GM21723 (cell line): ENCODE results near the gene NUP210.
"Not testable (repeated sequence)": the region's sequence is repeated elsewhere in the genome, so short reads cannot be mapped to it uniquely, and the experiment has no call there.

Source experiments
- ATAC-seq: cut with Tn5 transposase; IDR thresholded peaks from one replicate; pipeline ENCODE4 v1.9.1; 2021; ENCODE audit warnings: mild to moderate bottlenecking, moderate library complexity; ENCODE audit not compliant: unreplicated experiment

NUP210 gene

DNA sequence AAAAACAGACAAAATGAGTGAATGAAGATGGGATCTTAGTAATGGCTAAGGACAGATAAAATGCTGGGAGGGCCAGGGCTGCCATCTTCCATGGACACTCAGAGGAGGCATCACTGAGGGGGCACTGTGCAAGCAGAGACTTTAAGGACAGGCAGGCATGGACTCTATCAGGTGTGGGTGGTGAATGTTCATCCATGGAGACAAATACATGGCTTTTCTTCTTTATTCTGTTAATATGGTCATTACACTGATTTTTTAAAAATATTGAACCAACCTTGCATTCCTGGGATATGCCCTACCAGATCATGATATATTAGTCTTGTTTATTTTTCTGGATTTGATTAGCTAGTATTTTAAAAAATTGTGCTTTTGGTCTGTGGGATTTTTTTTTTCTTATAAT, 12.2 kb downstream of the NUP210 start:
- no peak for ATAC-seq

DNA sequence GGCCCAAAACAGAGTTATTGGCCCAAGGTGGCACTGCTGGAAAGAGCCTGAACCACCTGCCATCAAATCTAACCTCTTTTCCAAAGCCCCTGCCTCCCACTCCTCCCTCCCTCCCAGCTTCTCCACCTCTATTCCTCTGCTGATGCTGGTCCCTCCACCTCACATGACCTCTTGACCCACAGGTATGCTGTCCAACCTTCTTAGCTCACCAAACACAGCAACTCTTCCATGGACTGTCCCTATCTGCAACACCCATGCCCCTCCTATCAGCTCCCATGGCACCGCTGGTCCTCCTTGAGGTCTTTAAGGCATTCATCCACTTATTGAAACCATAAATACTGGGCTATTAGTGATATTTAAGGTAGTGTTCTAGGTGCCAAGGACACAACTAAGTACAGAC, 12.6 kb downstream of the NUP210 start:
- ATAC-seq: no peak

DNA sequence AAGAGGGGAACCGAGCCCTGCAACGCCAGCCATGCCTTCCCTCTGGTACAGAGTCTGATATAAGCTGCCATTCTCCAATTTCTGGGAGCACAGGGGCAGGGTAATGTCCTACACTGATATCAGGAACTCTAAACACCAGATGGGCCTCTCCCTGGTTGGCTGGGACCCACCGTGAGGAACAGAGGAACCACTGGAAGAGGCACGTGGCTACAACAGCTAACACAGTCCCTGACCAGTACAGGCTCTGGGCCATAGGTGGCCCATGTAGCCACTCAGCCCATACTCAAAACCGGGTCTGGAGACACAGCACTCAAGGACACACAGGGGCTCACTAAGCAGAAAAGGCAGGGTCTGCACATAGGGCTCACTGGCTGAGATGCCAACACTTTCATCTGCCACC, 13.9 kb downstream of the NUP210 start:
- no peak for ATAC-seq

DNA sequence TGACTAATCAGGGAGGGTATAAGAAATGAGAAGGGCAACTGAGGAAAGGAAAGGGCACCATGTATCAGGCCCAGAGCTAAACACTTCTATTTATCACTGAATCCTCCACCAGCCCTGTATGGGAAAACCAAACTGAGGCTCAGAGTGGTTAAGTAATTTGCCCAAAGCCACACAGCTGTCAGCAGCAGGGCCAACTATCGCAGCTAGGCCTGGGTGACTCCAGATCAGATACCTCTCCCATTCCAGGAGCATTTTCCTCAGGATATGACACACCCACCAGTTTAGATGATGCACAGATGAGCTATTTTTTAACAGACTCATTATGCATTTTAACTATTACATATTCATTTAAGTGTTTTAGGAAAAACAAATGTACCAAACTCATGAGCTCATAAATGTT, 14.5 kb downstream of the NUP210 start:
- no peak for ATAC-seq

DNA sequence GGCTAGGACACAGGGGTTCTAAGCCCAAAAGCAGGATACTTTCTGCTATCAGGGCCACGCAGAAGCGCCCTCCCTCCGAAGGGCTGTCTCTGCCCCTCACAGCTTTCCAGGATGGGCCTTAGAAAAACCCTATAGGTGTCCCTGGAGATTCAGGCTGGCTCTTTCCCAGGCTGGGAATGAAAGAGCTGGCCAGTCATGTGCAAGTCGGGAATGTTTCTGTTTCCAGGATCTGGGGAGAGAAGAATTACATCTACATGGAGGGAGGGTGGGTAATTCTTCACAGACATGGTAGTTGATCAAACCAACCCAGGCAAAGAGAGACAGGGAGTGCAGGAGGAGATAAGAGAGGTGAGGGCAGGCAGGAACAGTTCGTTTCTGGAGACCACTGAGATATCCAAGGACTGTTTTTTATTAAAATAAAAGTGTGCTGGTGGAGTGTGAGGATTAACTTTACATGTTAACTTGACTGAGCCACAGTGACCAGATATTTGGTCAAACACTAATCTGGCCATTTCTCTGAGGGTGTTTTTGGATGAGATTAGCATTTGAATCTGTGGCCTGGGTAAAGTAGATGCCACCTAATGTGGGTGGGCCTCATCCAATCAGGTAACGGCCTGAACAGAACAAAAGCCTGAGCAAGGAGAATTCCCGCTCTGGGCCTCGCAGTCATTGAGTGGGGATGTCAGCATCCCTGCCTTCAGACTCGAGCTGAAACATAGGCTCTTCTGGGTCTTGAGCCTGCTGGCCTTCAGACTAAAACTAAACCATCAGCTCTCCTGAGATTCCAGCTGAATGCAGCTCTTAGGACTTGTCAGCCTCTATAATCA, 15.3 kb downstream of the NUP210 start:
- ATAC-seq: no peak

DNA sequence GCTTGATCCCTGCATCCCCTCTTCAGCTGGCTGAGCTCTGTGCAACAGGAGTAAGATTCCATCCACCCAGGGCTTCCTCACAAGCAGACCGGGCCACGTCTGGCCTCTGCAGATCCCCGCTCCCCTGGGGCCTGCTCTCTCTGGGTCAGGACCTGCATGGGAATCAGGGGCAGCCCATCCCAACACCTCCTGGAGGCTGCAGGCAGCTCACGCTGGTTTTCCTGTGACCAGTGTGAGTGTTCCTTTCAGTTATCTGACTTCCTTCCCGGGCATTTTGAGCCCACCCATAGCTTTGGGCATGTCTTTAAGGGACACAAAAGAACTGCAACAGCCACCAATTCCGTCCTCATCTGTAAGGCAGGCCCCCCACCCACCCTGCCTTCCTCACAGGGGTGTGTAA, 16.3 kb downstream of the NUP210 start:
- no peak for ATAC-seq

DNA sequence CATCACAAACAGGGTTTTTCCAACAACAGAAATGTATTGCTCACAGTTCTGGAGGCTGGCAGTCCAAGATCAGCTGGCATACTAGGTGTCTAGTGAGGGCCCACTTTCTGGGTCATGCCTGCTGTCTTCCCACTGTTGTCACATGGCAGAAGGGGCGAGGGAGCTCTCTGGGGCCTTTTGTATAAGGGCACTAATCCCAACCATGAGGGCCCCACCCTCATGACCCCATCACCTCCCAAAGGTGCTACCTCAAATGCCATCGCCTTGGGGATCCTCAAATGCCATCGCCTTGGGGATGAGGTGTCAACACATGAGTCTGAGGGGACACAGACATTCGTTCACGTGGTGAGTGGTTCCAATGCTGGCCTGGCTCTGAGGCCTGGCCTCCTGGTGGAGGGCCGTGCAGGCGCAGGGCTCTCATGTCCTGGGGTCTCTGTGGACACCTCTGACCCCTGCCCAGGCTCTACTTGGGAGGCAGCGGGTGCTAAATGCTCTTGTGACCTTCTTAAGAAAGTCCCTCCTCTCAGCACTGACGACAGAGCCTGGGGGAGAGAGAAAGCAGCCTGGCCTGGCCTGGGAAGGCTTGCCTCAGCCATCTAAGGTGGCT, 16.8 kb downstream of the NUP210 start:
- no peak for ATAC-seq

DNA sequence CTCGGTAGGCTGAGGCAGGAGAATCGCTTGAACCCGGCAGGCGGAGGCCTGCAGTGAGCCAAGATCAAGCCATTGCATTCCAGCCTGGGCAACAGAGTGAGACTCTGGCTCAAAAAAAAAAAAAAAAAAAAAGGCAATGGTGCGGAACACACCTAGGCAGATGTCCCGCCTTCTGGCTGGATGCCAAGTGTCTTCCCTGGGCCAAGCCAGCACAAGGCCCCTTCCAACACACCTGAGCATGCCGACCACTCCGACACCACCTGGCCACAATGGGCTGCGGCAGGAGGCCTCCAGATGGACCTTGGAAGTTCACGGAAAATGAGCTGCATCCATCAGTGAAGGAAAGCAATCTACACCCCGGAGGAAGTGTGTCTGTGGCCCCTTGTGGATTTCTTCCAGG, 19.0 kb downstream of the NUP210 start:
- ATAC-seq: no peak

DNA sequence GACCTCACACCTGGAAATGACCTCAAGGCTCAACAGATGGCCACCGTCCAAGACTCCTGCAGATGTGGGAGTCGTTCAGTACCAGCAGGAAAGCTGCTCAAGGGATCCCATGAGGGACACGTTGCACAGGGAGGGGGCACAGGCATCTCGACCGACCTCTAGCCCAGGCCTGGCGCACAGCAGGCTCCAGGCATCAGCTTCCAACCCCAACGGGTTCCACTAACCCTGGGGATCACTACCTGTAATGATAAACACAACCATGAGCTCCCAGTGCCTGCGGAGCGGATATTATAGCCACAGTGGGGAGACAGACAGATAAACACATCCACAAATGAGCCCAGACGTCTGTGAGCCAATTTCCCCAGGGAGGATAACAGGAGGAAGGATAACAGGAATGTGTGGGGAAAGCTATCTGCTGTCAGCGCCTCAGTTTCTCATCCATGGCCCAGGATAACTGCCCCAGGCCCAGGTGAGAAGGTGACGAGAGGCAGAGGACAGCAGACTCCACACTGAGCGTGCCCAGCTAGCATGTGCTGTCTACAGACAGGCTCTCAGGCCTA, 19.9 kb downstream of the NUP210 start:
- no peak for ATAC-seq

DNA sequence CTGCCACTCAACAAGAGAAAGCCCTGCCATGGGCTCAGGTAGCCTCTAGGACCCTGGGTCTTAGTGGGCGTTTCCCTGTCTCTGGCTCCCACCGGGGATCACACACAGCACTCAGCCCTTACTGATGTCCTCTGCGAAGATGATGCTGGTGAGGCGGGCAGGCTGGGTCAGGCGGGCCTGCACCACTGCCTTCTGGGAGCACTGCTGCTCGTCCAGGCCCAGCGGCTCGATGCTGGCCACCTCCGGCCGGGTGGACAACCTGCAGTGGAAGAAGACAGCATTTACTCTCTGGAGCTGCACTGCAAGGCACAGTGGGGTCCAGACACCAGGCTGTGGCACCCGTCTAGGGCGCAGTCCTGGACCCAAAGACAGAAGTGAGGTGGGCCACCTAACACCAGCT, 20.5 kb downstream of the NUP210 start:
- no peak for ATAC-seq

DNA sequence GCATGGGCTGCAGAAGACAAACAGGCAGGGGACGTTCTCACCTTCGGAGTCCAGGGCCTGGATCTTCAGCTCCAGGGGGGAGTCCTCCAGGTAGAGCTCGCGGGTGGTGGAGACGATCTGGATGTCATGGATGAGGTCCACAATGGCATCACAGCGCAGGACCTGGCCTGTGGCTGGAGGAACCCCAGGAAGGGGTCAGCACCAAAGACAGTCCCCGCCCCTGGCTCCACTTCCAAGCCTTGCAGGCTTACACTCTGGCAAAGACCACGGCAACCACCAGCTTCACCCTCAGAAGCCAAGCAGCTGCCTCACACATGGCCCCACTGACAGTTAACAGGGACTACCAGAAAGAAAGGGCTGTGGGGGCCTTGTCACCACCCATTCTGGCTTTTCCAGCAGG, 22.8 kb downstream of the NUP210 start:
- no peak for ATAC-seq

DNA sequence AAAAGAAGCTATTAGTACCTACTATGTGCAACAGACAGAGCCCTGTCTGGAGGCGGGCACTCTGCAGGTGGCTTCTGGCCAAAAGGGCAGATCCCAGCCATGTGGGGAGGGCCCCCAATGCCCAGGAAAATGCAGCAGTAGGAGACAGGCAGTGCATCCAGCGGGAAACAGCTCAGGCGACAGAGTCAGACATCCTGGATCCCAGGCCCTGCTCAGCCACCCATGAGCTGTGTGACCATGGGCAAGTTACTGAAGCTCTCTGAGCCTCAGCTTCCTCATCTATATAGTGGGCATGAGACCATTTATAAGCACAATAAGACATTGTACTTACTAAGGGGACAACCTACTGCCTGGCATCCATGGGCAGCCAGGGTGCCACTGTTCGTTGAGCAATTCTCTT, 25.8 kb downstream of the NUP210 start:
- no peak for ATAC-seq

DNA sequence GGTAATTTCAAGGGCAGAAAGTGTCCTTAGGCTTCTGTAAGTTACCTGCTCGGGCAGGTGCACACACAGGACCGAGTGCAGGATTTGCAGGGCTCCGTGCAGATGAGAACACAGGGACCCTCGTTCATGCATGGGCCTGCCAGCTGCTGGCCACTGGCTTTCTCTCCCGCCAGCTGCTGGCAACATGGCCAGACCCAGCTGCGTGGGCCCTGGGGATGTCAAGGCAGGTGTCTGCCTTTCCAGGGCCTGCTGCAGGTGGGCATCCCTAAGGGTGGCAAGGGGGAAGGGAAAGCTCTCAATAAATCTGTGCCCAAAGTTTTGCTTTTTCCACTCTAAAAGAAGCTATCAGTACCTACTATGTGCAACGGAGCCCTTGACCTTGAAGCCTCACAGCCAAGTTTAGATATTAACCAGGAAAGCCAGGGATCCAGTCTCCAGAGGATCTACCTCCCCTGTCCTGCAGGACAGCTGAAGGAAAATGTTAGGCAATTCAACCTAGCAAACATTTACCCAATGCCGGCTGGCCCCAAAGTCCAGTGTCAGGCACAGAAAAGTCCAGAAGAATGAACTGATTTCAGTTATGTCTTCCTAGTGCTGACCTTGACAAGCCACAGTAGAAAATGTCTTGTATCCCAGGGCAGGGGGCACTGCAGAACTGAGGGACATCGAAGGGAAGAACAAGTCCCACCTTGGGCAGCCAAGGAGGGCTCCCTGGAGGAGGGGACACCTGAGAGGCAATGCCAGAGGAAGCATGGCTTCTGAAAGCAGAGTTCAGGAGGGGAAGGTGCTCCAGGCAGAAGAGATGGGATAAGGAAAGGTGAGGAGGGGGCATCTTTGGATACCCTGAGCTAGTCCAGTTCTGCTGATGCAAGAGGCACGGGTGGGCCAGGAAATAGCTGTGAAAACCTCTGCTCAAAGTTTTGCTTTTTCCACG, 26.4 kb downstream of the NUP210 start:
- no peak for ATAC-seq

DNA sequence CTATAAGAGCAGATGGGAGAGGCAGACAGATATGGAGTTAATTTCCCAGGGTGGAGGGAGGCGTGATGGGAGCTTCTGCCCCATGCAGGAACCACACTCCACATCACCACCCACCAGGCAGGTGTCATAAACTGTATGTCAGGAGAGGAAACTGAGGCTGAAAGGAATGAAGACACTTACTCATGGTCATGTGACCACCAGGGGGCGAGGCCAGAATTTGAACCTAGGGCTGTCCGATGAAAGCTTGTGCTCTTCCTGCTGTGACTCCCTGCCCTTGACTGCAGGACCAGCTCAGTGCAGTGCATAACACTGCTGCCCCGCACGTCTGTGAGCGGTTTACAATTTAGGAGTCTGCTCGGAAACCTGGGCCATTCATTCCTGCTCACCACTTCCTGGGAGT, 28.8 kb downstream of the NUP210 start:
- no peak for ATAC-seq

DNA sequence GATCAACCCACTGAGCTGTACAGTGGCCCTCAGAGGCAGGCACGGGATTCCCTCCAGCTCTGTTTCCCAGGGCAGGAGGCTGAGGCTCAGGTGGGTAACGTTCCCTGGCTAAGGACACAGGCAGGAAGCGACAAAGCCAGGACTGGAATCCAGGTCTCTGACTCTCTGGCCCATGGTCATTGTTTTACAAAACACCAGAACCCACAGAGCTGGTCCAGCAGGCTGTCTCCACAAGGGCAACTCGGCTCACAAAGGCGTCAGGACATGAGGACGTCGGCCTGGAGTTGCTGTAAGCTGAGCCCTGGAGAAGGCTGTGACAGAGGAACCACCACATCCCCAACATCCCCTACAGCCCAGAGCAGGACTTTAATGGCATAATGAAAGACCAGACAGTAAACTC, 30.7 kb downstream of the NUP210 start:
- no peak for ATAC-seq

DNA sequence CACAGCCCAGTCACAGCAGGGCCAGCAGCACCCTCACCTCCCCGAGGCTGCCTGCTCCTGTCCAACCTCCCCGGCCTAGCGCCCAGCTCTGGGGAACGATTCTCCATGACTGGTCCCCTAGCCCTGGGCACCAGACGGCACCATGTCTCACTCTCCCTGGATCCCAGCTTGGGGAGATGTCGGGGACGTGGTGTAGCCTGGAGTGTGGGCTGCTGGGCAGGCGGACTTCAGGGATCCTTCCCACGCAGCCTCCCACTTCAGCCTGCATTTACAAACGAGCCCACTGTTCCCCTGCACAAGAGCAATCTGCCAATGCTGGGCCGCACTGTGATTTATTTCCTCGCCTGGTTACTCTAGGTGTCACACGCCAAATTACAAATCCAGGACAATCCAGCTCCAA, 31.3 kb downstream of the NUP210 start:
- ATAC-seq: no peak

DNA sequence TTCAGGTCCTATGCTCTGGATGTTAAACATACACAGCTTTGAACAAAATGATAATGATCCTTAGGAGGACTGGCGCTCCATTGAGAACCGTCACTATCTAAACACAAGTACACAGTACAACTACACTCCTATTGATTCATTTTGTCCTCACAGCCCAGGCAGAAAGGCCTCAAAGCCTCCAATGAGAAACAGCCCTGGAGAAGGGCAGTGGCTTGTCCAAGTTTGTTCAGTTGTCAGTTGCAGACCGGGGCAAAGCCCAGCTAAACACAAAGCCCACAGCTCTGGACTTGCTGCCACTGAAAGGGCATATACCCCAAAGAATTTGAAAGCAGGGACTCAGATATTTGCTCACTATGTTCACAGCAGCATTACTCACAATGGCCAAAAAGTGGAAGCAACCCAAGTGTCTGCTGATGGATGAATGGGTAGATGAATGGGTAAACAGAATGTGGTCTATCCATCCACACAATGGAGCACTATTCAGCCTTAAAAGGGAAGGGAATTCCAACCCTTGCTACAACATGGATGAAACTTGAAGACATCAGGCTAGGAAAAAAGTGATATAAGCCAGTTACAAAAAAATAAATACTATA, 34.7 kb downstream of the NUP210 start:
- no peak for ATAC-seq

DNA sequence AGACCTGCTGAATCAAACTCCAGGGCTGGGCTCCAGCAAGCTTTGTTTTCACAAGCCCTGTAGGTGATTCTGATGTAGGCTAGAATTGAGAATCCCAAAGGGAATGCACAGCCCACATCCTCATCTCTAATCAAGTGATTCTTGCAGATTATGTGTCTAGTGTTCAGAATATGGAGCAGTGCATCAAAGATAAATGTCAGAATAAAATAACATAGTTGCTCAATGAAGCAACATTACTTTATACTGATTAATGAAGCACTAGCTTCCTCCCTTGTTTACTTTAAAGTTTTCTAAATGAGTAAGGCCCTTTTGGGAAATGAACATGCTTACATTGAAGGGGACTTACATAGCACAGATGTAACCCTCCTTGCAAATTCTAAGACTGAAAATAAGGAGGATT, 39.2 kb downstream of the NUP210 start:
- ATAC-seq: no peak

DNA sequence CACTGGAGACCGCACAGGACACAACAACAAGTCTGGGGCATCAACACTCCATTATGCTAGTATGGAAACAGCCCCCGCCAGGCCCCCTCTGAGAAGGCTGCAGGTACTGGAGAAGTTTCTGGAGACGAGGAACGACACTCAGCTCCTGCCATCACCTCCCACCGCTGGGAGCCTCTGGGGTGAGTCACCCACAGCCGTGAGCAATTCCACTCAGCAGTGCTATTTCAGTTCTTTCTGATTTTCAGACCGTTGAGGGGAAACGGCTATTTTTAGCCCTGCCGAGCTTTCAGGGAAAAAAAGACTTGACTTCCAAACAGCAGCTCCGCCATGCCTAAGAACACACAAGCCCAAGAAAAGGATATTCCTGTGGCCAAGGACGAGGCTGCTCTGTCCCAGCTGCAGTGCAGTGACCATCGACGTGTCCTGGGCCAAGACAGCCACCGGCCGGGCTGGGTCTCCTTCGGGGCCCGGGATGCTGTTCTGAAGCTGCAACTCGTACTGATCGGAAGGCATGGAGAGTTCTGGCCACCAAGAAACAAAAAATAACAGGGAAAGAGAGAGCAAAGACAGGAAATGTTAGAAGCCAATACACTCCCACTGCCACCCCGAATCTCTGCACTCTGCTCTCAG, 40.8 kb downstream of the NUP210 start:
- no peak for ATAC-seq

DNA sequence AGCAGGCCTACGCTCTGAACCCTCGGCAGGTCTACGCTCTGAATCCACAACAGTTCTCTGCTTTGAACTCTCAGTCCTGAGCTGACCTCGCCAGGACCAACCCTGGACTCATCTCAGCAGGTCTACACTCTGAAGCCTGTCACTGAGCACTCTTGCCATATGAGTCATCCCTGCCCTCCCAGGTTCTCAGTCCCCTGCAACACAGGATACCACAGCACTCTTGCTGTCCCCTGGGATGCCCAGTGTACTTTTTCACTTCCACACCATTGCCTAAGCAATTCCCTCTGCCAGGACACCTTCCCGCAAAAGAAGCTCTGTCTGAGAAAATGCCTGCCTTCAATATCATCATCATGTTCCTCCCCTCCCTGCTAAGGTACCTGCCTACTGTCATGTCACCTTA, 42.0 kb downstream of the NUP210 start:
- no peak for ATAC-seq

DNA sequence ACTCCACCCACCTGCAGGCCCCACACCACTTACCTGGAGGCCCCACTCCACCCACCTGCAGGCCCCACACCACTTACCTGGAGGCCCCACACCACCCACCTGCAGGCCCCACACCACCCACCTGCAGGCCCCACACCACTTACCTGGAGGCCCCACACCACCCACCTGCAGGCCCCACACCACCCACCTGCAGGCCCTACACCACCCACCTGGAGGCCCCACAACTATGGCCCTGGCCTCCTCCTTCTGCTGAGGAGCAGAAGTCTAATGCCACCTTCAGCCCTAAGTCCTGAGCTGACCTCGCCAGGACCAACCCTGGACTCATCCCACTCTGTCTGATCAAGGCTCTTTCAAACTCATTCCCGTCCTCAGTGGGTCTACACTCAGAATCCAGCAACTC, 42.4 kb downstream of the NUP210 start:
- not testable (repeated sequence) for ATAC-seq
